SU-DHL-6 (cell line): ENCODE data around the gene URM1.

Experiments used
- EZH2phosphoT487 ChIP-seq: fragments of 200-600 bp; sonication (generic), shearing (Covaris generic); conservative IDR thresholded peaks from 2 replicates; pipeline ENCODE4 v1.6.1; 2018; ENCODE audit warnings: mild to moderate bottlenecking, antibody characterized with exemption, low read length, moderate library complexity, mixed read lengths
- TF ChIP-seq, protein P1 (sequence below): fragments of 200-600 bp; sonication (generic); IDR thresholded peaks from one replicate; pipeline ENCODE4 v1.5.1; 2017; ENCODE audit warnings: antibody characterized with exemption, mild to moderate bottlenecking, low read length, moderate library complexity; ENCODE audit not compliant: insufficient read depth, poor library complexity, severe bottlenecking

DNA sequence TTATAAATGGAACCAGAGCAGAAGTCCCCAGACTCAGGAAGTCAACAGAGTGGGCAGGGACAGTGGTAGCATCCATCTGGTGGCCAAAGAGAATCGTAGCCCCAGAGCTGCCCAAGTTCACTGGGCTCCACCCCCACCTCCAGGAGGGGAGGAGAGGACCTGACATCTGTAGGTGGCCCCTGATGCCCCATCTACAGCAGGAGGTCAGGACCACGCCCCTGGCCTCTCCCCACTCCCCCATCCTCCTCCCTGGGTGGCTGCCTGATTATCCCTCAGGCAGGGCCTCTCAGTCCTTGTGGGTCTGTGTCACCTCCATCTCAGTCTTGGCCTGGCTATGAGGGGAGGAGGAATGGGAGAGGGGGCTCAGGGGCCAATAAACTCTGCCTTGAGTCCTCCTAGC lies 10.3 kb upstream of the URM1 start:
- TF ChIP-seq, protein P1, sequence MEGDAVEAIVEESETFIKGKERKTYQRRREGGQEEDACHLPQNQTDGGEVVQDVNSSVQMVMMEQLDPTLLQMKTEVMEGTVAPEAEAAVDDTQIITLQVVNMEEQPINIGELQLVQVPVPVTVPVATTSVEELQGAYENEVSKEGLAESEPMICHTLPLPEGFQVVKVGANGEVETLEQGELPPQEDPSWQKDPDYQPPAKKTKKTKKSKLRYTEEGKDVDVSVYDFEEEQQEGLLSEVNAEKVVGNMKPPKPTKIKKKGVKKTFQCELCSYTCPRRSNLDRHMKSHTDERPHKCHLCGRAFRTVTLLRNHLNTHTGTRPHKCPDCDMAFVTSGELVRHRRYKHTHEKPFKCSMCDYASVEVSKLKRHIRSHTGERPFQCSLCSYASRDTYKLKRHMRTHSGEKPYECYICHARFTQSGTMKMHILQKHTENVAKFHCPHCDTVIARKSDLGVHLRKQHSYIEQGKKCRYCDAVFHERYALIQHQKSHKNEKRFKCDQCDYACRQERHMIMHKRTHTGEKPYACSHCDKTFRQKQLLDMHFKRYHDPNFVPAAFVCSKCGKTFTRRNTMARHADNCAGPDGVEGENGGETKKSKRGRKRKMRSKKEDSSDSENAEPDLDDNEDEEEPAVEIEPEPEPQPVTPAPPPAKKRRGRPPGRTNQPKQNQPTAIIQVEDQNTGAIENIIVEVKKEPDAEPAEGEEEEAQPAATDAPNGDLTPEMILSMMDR, result no peak
- no peak for TF ChIP-seq EZH2phosphoT487
